A172 (cell line): ENCODE data around the gene WWOX. TPM values are rescaled to one million over a fixed set of nuclear protein-coding genes. Genes with fewer than 3 reads are reported as not detected.

ENCODE experiments used
- DNase-seq: peaks from one replicate; pipeline ENCODE4 v3.0.0-alpha.2; 2015; ENCODE audit warnings: low spot score
- total RNA-seq: library from RNA; depleted of rRNA; stranded (reverse); fragments of >200 nt; shearing (Covaris generic); gene quantifications from 2 replicates; pipeline ENCODE4 v1.2.3, GENCODE V29; 2014

The WWOX gene
- total RNA-seq, 1 experiment from 2014 or later = 29.6 TPM

DNA sequence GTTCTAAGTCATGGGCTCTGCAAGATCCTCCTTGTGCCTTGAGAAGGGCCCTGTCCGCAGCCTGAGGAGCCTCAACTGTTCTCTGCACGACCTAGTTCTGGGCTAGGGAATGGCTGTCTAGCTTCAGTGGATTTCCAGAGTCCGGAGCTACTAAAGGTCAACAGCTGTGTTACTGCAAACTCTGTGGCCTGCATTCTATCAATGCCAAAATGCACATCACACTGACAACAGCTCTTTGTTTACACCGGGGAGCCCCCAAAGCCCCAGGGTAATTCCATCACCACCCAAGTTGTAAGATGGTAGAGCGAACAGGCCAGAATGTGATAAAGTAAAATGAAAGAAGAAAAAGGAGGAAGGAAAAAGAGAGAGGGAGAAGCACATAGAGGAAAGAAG lies 890.9 kb downstream of the WWOX start:
- no peak for DNase-seq

DNA sequence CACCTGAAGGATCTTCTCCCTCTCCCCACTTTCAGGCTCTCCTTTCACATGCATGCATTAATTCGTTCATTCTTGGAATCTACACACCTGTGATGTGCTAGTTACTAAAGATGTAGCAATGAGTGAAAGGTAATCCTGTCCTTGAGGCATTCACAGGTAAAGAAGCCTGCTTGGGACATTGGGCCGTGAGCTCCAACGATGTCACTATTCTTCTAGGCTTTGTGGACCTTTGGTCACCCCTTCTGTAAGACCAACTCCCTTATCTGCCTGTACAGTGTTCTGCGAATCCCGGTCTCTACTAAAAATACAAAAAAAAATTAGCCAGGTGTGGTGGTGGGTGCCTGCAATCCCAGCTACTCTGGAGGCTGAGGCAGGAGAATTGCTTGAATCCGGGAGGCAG lies 892.5 kb downstream of the WWOX start:
- DNase-seq = no peak

DNA sequence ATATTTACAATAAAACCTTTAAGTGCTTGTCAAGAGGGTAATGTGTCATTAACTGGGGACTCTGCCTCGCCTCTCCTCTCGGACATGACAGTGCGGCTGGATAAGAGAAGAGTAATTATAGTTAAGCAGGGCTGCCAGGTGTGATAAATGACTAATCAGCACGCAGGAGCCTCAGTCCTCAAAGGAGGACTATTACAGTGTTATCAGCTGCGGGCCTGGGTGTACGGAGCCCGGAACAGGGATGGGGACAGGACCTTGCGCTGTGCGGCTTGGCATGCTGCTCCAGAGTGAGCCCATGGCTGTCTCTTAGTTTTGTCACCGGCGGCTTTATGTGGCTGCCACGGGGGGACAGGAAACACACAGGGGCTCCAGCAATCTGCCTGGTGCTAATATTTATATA lies 893.9 kb downstream of the WWOX start:
- no peak for DNase-seq

- DNase-seq = no peak
Observed at GRCh38 chr16:78994135-78994745, 894.8 kb downstream of the WWOX start.

DNA sequence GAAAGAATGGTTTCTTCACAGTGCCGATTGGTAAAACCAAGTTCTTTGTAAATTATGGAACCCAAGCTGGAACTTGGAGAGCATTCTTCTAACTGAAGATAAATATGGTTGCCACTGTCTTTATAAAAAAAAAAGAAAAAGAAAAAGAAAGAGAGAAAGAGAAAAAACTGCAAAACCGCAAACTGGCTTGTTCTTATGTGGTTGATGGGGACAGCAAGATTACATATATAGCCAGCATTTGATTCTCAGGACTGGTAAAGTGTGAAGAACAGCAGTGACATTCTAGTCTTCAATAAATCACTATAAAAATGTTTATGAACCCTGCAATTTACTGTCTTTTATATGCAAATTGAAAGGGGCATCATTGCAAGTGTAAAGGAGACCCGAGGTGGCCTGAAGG lies 896.0 kb downstream of the WWOX start:
- no peak for DNase-seq

DNA sequence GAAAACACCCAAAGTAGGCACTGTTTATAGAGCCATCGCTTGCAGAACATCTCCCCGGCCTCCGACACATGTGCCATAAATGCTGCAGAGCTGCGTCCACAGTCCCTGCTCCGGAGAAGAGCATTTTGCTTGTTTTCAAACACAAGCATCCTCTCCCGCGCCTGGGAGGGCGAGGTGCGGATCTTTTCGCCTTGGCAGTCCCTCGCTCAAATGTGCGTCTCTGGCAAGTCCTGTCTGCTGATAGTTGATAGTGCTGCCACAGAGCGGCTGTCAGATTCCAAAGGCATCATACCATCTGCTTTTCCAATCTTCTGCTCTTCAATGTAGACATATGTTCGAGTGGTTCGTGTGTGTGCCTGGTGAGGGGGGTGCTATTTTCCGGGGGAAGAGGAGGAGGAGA lies 897.3 kb downstream of the WWOX start:
- no peak for DNase-seq

- DNase-seq = no peak
Observed at GRCh38 chr16:78998879-78999278, 899.4 kb downstream of the WWOX start.

DNA sequence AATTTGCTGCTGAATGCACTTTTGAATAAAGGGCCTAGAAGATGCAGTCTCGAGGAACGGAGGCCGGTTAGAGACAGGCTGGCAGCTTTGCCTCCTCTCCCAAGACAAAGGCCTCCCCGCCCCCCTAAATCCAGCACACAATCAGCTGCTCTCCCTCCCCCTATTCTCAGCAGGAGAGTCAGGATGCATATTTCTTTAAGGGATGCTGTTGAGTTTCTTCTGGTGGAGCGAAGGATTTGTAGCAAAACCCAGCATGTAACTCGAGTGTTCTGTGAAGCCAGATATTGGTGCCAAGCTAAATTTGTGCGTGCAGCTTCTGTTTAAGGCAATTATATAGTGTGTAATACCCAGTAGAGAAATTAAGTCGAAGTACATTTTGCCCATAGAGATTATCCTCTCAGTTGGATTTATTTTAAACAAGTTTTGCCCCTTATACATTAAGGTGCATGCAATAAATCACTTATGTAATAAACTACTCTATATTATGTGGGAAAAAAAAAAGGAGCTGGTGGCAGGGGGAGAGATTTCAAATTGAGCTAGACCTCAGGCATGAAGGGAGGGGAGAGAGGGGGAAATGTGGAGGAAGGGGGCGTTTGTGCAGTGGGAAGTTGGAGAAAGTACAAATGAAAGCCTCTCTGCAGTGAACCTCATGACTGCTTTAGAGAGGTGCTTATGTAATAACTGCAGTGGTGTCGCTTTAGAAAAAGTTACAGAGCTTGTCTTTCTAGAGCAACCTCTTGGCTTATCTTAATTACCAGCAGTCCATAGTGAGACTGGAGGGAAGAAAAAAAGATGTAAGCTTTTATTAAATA lies 901.9 kb downstream of the WWOX start:
- DNase-seq = no peak

- DNase-seq = no peak
Observed at GRCh38 chr16:79003026-79003609, 903.7 kb downstream of the WWOX start.

DNA sequence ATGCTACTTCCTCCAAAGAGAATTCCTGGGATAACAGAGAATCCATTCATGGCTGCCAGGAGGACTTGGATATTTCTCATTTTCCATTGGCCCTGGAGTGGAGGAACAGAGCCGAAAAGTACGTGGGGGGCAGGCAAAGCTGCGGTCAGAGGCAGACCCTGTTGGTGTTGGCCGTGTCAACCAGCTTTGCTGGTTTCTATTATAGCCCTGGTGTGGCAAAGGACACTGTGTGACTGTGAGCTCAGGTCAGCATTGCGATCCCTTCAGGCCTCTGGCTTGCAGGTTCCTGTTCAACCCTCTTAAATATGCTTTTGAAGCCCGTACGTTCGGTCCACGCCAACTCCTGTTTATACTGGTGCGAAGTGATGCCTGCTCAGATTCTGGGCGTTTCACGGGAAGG lies 904.9 kb downstream of the WWOX start:
- no peak for DNase-seq

- DNase-seq = no peak
Observed at GRCh38 chr16:79005096-79005495, 905.6 kb downstream of the WWOX start.

GRCh38 chr16:79006206-79006605 lies 906.8 kb downstream of the WWOX start:
- DNase-seq = no peak

GRCh38 chr16:79006765-79007164 lies 907.3 kb downstream of the WWOX start:
- DNase-seq = no peak

DNA sequence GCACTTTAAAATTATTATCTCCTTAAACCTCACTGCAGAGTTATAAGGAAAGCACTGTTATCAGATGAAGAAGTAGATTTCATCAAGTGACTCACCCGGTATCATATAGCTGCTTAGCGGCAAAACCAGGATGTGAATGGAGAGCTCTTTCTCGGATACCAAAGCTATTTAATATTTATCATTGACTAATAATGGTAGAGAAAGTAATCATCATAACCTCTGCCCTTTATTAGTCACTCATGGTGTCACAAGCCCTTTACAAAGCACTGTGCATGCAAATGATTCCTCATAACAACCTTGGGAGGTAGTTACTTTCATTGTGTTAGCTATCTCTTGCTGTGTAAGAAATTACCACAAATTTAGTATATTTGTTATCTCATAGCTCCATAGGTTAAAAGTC lies 908.2 kb downstream of the WWOX start:
- DNase-seq = no peak

- no peak for DNase-seq
Observed at GRCh38 chr16:79008036-79008868, 908.8 kb downstream of the WWOX start.

GRCh38 chr16:79008869-79009179 lies 909.4 kb downstream of the WWOX start:
- DNase-seq = no peak

GRCh38 chr16:79009896-79010295 lies 910.4 kb downstream of the WWOX start:
- DNase-seq = no peak

DNA sequence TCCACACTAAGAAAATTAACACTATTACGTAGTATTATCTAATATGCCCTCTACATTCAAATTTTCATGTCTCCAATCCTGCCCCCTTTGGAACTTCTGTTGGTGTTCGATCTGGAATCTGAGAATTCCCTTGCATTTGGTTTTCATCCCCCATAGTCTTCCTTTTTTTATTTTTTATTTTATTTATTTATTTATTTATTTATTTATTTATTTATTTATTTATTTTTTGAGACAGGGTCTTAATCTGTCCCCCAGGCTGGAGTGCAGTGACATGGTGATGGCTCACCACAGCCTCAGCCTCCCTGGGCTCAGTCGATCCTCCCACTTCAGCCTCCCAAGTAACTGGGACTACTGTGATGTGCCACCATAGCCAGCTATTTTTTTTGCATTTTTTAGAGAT lies 911.8 kb downstream of the WWOX start:
- DNase-seq = no peak

DNA sequence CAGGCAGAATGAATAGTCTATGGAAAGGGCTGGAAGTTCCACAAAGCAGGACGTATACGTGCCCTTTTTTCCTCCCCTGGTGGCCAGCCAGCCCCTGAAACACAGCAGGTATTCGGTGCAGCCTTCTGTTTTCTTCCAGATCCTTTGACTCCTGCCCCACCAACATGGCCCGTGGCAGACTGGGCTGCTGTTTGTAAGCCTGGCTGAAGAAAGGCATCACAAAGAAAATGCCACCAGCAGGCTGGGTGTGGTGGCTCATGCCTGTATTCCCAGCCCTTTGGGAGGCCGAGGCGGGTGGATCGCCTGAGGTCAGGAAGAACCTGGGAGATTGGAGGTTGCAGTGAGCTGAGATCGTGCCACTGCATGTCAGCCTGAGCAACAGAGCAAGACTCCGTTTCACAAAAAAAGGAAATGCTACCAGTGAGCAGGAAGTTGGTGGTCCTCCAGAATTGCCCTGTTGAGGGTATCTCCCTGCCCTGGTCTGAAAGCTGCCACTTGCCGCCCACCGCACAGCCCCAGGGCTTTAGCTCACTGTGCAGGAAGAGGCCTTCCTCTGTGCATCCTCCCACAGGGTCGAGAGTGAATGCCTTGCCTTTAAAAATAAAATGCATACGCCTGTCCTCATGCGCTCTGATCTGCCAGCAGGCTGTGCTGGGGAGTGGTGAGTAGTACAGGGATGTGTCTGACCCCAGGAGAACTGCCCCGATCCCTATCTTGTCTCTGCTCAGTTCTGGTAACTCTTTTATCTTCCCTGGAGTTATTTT lies 913.4 kb downstream of the WWOX start:
- no peak for DNase-seq

DNA sequence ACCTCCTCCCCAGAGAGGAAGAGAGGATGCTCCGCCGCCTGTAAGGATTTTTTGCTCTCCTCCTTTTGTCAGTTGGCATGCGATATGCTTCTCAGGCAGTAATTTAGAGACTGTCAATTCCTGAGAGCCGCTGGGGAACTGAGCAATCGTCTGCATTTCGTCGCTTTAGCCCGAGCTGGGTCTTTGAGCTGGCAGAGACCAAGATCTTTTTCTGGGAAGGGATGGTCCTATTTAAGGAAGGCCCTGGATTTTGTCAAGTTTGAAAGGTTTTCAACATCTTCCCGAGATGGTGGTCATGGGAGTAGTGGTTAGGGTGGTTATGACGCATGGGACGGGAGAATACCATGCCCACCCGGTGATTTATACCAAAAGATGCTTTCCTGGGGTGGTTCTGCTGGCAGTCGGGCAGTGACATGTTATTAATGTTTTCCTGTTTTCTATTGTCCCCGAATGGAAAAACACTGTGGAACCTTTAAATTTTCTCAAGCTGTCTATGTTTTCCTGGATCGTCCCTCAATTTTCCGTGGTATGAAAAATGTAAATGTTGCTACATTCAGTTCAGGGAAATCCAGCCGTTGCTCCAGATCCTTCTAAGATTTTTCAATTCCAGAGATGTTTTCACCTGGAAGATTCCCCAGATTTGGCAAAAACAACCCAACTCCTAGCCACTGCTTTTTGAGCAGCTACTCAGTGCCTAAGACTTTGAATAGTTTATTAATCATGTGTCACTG lies 914.6 kb downstream of the WWOX start:
- DNase-seq = no peak
